HG03342 (cell line): ENCODE results near the gene GREB1.
A peak's percentile ranks its signal among the peaks of the same experiment; 100 is the strongest.

Source experiments
- ATAC-seq: cut with Tn5 transposase; IDR thresholded peaks from one replicate; pipeline ENCODE4 v1.9.1; 2021; ENCODE audit warnings: mild to moderate bottlenecking, moderate library complexity; ENCODE audit not compliant: unreplicated experiment

The GREB1 gene

DNA sequence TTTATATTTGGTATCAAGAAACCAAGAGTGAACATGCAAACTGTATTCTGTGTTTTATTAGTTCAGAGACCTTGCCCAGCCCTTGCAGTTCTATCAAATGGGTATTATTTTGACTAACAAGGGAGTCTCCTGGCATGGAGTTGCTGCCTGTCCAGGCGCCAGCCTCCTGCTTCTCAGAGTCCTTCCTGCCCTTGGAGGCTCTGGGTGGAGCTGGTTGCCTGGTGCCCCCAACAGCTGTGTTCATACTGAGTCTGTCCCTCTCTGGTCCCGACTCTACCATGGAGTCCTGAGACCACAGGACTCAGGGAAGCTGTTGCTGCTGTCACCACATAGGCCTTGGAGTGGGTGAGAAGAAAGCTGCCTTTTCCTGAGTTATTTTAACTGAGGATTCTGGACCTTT lies 26.3 kb upstream of the GREB1 start:
- no peak for ATAC-seq

DNA sequence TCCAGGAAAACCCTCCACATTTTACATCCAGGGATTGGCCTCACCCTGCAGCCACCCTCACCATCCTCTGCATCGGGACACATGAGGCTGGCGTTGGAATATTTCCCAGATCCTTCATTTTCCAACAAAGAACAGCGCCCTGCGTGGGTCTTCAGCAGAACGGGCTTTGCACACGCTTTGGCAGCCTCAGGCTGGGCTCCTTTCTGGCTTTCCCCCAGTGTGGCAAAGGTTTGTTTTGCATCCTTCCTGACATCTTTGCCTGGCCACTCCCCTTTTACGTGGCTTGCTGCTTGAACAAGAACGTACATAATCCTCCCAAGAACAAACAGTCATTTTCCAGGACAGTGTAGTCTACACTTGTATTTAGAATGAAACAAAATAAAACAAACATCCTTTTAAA lies 25.6 kb upstream of the GREB1 start:
- no peak for ATAC-seq

GRCh38 chr2:11509657-11510360 lies 24.0 kb upstream of the GREB1 start:
- ATAC-seq: no peak

GRCh38 chr2:11512431-11512830 lies 21.4 kb upstream of the GREB1 start:
- ATAC-seq: no peak

GRCh38 chr2:11513319-11513718 lies 20.5 kb upstream of the GREB1 start:
- ATAC-seq: no peak

- ATAC-seq: no peak
These were observed 19.6 kb upstream of the GREB1 start for GRCh38 chr2:11514081-11514730.

DNA sequence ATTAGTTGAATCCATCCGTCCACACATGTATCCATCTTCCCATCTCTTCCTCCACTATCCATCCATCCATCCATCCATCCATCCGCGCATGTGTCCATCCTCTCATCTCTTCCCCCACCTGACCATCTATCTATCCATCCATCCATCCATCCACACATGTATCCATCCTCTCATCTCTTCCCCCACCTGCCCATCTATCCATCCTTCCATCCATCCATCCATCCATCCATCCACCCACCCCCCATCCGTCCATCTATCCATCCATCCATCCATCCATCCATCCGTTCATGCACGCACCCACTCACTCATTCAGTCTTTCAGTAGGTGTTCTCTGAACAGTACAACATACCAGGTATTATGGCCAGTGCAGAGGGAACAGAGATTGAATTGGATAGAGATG lies 18.9 kb upstream of the GREB1 start:
- ATAC-seq: no peak

GRCh38 chr2:11515490-11515981 lies 18.3 kb upstream of the GREB1 start:
- ATAC-seq: no peak

DNA sequence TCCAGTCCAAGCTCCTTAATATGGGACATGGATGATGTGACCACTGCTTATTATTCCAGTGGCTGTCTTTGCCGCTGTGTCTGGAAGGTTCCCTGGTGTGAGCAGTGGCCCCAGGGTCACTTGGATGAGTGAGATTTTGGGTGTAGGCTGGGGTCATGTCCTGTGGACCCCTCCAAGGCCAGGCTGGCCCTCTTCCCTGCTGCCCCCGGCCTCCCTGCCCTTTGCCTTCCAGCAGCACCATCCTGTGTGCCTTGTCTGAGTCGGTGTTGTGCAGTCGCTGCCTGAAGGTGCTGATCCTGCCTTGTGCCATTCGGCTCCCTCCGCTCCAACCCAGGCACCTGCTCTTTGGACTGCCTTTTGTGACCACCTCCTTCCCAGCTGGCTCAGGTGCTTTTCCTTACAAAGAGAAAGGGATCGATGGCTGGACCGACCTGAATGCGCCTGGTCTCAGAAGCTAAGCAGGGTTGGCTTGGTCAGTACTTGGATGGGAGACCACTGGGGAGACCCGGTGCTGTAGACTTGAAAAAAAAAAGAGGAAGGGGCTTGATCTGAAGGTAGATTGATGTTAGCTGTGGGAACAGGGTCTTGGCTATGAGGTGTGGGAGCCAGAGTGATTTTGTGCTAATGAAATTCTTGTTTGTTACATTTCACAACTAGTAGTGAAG lies 16.7 kb upstream of the GREB1 start:
- no peak for ATAC-seq

DNA sequence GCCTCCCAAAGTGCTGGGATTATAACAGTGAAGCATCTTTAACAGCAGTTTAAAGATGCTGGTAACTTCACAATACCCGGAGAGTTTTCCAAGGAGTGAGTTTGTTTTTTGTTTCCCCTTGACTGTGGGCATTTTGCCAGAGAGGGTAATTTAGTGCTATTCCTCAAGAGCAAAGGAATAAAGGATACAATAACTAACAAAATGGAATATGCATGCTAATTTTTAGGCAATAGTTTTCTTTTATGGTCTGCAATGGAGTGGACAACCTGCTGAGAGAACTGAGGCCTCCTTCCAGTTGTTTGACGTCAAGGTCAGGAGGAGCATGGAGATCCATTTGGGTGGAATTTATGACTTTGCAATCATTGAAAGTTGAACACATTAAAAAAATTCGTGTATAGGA lies 15.9 kb upstream of the GREB1 start:
- ATAC-seq: no peak

DNA sequence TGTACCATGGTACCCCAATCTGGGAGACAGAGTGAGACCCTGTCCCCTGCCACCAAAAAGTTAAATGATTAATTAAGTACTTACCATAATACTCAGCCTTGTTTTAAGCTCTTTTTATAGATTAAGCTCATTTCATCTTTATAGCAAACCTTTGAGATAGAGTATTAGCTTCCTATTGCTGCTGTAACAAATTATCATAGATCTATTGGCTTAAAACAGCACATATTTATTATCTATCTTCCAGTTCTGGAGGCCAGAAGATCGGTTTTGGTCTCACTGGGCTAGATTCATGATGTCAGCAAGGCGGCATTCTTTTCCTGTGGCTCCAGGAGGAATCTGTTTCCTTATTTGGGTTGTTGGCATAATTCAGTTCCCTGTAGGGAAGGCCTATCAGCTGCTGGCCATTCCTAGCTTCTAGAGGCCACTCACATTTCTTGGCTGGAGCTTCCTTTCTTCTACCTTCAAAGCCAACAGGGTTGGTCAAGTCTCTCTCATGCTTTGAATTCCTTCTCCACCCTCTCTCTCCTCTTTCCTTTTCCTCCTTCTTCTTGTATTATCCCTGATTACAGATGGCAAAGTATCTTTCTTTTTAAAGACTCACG lies 13.7 kb upstream of the GREB1 start:
- no peak for ATAC-seq

DNA sequence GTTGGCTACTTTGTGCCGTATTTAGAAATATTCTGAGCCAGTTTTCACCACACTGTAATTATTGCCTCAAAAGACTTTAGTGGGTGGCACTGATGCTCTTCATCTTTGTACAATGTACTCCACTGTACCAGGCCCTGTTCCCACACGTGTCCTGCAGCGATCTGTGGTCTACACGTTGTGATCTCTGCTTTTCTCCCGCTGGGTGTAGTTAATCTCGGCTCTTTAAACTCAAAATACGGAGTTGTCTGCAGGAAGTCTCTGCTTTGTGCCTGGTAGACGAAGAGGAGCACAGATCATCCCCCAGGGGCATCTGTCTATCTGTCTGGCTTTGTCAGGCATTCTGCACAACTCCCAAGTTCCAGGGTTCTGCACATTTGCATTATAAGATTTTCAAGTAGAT lies 12.1 kb upstream of the GREB1 start:
- no peak for ATAC-seq

DNA sequence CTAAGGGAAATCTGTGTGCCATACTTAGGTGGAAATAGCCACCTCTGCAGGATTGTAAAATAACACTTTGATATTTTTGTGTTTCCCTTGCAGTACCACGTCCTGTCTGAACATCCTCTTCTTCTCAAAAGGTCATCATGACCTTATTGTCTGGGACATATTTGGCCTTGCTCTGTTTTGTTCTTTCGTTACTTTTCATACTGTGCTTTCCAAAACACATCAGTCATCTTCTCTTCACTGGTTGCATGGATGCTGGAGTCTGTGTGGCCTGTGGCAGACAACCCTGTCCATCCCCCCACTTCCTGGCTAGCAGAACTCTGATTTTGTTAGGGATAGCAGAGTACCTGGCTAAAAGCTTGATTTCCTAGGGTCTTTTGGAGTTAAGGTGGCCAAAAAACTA lies 9.4 kb upstream of the GREB1 start:
- no peak for ATAC-seq

- no peak for ATAC-seq
These were observed 8.1 kb upstream of the GREB1 start for GRCh38 chr2:11525762-11526161.

- ATAC-seq: peak; percentile 74
These were observed 6.8 kb upstream of the GREB1 start for GRCh38 chr2:11527001-11527400.

- no peak for ATAC-seq
These were observed 5.6 kb upstream of the GREB1 start for GRCh38 chr2:11528228-11528627.

- no peak for ATAC-seq
These were observed 2.9 kb upstream of the GREB1 start for GRCh38 chr2:11530864-11531465.

GRCh38 chr2:11532416-11533055 lies 1.3 kb upstream of the GREB1 start:
- no peak for ATAC-seq

DNA sequence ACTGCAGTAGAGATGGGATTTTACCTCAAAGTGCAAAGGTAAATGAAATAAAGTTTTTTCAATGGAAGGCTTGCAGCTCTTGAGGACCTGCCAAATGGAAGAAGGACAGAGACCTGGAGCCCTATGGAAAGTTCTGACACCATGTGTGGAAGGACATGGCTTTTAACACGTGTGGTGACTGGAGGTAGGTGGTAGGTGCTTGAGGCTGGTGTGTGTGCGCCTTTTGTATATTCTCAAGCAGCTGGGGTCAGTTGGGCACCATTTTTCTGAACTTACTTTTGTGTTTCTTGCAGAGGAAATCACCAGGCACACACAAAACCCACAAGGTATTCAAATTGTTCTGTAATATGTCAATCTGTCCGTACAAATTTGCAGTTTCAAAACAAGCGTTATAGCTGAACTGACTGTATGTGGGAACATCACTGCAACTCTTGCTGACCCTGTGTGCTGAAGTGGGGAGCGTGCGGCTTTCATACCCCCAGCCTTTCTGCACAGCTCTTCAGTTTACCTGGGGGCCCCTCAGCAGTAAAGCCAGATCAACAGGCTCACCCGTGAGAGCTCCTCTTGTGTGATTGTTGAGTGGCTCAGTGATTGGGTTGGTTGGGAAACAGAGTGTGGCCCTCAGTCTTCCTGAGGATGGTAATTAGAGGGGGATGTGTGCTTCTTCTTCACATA lies 363 bp downstream of the GREB1 start:
- no peak for ATAC-seq

DNA sequence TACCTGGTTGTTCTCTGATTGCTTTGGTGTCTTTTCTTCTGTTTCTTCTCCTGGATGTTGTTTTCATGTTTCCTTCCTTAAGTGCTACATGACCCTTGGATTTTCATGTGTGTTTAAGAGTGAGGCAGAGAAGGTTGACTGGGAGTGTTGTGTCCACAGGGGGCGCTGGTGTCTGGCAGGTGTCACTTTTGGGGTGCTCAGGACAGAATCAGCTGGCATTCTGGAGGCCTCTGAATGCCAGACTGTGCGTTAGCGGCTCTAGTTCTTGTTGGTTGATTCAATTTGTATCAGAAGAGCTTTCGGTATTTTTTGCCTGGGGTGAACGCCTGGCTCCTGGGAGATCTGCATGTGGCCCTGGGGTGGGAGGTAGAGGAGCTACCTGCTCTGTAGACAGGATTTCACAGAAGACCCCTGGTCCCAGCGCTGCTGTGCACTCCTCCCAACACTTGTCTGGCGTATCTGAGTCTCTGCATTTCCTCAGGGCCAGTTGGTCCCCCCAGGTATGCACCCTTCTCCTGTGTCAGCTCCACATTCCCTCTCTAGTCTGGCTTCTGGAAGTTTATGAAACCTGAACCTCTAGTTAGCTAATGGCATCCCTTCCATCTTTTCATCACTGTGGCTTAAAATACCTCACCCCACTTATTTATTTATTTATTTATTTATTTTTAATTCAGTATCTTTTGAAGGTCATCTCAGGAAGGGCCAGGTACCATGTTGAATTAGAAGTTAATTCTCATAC lies 1.1 kb downstream of the GREB1 start:
- ATAC-seq: no peak
